Left kidney (tissue), 2 donors: ENCODE results near the gene AGR3. TPM values are rescaled to one million over a fixed set of nuclear protein-coding genes. Genes with fewer than 3 reads are reported as not detected.
"Not testable (repeated sequence)": the region's sequence is repeated elsewhere in the genome, so short reads cannot be mapped to it uniquely, and the experiment has no call there.

Experiments
- DNase-seq: peaks from one replicate; pipeline ENCODE4 v3.0.0-alpha.2; 2013
- polyA plus RNA-seq: library from polyadenylated mRNA; unstranded; fragments of 120-200 nt; gene quantifications from one replicate; pipeline ENCODE4 v1.2.1, GENCODE V29; 2013; ENCODE audit not compliant: insufficient read length

Gene AGR3
- polyA plus RNA-seq, 1 donor: 1.3 TPM

DNA sequence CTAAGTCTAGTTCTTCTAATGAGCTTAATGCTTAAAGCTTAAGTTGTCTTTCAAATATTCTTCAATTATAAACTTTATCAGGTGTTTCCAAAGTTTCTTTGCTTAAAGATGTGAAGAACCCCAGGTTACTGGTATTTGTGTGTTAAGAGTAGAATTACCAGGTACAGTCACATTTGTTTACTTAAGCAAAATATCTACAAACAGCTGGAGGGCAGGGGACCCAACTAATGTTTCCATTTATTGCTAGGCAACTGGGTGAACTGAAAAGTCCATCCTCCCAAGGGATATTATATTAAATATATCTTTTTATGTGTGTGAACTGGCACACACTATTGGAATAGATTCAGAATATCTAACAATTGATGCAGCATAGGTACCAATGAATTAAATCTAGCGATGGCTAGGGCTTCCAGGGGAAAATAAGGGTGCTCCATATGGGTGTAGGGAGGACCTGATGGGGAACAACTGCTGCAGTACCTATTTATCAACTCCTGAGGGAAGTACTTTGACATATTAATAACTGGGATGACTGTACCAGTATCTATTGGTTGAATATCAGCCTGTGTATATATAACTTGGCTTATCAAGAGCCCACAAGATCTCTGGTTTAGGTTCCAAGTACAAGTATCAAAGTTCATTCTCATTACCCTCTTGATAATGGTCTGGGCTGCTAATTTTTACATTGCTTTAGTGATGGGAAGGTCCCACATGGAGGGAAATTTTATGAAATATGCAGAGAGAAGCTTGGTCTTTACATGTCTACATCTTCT is 10.3 kb upstream of the AGR3 start:
- no peak for DNase-seq

DNA sequence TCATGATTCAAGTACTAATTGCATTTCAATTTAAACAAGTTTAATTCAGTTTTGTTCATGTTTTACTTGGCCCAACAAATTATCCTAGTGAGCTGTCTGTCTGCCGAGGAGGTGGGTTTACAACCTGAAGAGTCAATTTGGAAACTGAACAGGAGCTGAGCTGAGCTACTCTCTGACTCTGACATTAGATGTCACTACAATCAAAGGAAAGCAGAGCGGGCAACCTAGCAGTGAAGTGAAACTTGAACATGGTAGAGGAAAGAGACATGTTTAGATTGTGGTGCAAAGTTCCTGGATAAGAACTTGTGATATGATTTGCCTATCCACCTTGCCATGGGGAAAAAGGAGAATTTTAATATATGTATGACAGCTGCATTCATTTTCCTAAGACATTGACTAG is 9.6 kb upstream of the AGR3 start:
- DNase-seq: peak; percentile 40

DNA sequence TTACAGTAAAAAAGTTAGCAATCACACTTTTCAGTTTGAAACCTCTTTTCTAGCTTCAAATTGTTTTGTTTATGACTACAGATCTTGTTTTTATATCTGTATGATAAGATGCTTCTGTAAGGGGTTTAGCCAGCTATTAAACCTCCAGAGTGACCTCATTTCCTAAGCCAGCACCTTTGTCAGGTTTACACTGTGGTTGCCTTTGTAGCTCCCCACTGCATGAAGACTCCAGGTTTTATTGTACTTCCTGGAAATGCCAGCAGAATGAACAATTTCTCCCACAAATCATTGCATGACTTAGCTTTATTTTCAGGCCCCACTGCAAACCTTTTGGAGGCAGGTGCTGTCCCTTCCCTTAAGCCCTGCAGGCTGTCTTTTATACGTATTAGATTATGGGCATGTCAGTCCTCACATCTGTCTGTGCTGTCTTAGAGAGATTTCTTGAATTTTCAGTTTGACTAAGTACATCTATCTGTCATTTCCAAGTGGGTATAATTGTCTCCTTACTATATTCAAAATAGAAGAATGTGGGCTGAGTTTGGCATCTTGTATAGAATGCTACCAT is 8.2 kb upstream of the AGR3 start:
- no peak for DNase-seq

DNA sequence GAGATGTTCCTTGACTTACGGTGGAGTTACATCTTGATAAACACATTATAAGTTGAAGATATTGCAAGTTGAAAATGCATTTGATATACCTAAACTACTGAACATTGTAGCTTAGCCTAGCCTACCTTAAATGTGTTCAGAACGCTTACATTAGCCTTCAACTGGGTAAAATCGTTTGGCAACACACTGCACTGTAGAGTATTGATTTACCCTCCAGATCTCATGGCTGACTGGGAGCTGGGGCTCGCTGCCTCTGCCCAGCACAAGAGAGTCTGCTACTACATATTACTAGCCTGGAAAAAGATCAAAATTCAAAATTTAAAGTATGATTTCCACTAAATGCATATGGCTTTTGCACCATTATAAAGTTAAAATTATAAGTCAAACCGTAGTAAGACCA is 7.5 kb upstream of the AGR3 start:
- DNase-seq: no peak

DNA sequence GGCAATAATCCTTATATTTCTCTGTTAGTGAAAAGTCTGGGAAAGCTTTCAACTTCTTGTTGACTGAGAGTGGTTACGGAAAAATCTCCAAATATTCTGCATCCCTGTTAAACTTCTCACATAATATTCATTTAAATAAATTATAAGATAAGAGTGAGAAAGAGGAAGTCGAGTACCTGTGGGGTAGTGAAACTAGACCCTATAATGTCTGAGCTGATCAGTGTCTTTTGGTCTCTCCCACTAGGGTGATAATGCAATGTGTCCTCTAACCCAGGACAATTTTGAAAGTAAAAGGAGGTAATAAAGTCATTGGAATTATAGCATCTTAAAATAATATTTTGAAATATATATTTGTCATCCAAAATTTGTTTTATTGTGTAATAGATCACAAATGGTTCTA is 2.1 kb upstream of the AGR3 start:
- DNase-seq: no peak

DNA sequence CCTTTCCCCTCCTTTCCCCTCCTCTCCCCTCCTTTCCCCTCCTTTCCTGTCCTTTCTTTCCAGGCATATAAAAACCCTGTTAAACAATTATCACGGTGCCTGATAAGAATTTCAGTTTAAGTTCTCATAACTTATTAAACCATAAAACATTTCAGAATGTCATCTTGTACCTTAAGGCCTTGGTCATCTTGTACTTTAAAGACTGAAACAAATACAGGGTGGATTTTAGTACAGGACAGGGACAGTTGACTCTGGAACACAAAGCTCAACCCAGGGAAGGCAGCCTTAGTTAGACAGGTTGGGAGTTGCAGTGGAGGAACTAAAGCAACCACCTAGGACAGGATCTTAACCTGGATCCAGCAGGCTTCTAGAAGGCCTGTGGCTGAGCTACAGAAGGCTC is 1.2 kb downstream of the AGR3 start:
- no peak for DNase-seq

DNA sequence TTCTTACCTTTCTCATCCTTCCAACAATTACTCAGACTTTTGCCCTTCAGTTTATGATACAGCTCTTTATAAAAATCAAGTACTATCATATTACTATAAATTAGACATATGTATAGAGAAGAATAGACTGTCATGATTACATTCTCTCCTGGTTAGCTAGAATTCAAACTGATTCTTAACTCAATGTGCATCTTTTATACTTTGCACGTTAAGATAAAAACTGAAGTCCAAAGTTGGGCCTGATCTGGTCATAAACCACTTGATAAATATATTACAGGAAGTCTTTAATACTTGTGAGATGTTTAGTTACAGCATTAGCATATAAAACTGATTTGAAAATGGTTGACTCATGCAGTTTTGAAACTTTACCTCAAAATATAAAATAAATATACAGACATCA is 2.6 kb downstream of the AGR3 start:
- no peak for DNase-seq

DNA sequence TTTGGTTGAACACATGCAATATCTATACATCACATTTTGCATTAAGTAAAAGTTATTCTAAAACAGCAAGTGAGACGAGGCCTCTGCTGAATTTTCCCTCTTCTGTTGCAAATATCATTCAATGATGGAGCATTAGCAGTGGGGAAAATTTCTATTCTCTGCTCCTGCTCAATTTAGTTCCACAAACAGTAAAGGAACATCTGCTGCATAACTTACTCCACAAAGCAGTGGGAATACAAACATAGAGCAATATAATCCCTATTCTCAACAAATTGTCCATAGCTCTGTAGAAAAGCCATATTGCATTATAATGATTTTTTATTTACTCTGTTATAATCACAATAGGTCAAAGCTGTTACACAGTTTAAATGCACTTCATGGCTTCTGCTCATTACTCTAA is 5.9 kb downstream of the AGR3 start:
- DNase-seq: no peak

DNA sequence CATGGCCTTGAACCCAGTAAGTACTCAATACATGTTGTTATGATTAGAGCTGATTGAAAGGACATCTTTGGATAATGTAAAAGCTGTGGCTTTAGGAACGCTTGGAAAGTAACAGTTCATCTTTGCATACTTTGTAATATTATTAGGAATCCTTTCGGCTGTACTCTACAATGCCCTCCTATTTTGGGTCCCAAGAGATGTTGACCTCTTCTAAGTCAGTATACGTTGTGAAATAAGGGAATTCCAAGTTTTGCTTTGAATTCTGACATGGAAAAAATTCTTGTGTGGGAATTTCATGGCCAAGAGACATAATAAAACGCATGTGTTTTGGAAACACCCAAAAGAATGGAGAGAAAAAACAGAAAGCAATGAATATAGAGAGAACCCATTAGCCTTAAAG is 7.7 kb downstream of the AGR3 start:
- DNase-seq: no peak

DNA sequence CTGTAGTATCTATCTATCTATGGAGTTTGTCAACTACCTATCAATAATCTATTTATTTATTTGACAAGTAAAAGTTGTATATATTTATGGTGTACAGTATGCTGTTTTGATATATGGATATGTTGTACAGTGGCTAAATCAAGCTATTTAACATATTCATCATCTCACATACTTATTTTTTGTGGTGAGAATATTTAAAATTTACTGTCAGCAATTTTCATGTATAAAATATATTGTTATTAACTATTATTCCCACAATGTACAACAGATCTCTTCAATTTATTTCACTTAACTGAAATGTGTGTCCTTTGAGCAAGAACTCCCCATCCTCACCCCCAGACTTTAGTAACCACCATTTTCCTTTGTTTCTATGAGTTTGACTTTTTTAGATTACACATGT is 14.5 kb downstream of the AGR3 start:
- no peak for DNase-seq

DNA sequence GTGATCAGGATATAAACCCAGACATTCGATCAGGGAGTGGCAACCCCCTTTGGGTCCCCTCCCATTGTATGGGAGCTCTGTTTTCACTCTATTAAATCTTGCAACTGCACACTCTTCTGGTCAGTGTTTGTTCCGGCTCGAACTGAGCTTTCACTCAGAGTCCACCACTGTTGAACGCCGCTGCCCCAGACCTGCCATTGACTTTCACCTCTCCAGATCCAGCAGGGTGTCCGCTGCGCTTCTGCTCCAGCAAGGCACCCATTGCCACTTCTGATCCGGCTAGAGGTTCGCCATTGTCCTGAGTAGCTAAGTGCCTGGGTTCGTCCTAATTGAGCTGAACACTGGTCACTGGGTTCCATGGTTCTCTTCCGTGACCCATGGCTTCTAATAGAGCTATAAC is 28.6 kb downstream of the AGR3 start:
- not testable (repeated sequence) for DNase-seq

DNA sequence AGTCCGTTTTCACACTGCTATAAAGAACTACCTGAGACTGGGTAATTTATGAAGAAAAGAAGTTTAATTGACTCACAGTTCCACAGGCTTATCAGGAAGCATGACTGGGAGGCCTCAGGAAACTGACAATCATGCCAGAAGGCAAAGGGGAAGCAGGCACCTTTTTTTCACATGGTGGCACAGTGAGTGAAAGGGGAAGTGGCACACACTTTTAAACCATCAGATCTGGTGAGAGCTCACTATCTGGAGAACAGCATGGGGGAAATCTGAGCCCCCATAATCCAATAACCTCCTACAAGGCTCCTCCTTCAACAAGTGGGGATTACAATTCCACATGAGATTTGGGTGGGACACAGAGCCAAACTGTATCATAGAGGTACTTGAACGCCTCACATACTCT is 30.0 kb downstream of the AGR3 start:
- DNase-seq: no peak

DNA sequence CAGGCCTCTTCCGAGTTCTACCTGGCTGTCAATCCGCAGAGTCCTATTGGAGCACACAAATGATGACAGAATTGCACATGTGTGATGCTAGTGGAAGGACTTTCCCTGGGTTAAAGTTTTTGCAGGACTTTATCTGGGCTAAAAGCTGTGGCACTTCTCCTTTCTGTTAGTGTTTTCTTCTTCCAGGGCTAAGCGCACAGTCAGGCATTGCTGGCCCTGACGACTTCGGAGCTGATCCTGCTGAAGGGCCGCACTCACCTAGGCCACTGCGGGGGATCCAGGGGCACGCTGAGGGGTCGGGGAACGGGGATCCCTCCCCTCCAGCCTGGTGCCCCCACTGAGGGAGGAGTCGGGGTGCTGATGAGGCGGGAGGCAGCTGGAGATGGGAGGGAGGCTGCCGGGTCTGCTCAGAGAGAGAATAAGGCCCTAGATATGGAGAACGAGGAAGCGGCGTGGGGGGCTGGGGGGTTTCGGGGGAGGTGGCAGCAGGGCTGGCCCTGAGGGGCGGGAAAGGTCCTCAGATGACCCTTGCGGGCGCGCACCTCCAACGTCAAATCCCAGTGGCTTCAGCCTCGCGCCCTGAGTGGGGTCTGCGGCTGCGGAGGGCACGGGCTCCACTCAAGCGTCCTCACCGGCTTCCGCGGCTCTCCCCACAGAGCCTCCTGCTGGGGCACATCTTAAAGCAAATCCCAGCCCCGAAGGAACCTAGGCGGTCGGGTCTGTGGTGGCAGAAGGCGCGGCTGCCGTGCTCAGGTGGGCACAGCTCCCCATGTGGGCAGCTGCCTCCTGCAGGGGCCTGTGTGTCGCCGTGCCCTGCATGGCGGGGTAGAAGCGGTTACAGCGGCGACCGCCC is 30.9 kb downstream of the AGR3 start:
- no peak for DNase-seq

DNA sequence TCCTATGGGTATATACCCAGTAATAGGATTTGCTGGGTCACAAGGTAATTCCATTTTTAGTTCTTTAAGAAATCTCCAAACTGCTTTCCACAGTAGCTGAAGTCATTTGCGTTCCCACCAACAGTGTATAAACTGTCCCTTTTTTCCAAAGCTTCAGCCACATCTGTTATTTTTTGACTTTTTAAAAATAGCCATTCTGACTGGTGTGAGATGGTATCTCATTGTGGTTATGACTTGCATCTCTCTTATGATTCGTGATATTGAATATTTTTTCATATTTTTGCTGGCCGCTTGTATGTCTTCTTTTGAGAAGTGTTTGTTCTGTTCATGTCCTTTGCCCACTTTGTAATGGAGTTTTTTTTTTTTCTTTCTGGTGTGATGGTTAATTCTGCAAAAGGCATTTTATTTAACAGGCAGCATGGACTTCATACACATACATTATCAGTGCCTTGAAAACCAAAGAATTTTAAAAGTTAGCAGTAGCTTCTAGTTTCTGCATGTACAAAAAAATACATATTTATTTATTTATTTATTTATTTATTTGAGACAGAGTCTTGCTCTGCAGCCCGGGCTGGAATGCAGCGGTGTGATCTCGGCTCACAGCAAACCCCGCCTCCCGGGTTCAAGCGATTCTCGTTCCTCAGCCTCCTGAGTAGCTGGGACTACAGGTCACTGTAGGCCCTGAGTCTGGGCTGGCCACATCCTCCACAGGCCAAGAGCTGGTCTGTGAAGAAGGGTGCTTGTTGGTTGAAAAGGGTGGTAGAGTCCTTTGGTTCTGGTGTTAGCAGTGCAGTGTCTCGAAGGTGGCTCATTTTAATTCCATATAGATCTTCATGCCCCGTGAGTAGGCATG is 32.3 kb downstream of the AGR3 start:
- no peak for DNase-seq

DNA sequence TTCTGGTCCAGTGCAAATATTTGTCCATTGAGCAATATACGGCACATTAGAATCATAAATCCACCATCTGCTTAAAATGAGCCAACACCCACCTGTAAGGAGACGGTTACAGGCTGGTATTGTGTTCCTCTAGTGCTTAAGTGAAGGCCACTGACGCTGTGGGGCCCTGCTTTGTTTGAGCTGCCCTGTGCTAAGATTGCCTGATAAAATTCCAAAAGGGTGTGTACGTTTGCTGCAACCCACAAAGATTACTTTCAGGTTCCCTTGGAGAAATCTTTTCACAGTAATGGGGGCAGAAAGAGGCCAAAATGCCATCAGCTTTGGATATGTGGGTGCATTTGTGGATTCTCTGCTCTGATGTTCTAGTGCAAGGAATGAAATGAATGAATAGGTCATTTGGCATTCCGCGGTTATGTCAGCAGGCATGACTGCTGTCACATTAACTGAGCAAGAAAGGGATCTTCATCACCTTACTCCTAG is 34.4 kb downstream of the AGR3 start:
- peak; percentile 12 for DNase-seq

DNA sequence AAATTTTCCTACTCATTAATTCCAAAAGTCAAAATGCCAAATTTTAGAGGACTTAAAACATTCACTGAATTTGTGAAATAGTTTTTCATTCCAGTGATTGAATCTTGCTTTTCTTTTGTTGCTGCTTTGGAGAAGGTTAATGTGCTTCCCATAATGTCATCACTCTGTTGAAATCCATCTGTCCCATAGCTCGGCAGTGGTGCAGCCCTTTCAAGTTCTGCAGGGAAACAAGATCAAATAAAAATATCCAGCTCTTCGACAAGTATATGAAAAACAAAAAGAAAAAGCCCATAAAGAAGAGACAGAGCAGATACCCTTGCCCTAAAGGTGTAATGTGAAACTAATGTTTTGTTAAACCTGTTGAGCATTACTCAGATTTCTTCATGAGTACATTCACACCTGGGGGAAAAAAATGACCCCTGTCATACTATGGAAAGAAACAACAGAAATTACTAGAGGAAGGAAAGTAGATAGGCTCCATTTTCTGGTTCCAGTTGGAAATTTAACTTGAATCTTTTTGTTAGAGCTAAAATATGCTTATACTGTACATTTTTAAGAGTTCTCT is 35.1 kb downstream of the AGR3 start:
- peak; percentile 24 for DNase-seq

DNA sequence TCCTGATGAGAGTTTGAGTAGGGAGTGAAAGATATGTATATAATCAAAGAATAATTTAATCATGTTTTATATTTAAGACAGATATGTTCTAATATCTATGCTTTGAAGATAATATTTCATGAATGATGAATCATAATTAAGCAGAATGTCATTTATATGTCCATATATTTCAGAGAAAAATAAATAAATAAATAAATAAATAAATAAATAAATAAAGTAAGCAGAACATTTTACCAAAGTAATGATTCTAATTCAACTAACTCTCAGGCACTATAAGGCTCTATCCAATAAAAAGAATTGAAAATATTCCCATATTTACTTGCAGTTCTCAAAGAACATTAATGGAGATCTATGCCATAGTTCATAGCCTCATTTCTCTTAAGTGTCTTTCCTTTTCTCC is 36.0 kb downstream of the AGR3 start:
- no peak for DNase-seq

DNA sequence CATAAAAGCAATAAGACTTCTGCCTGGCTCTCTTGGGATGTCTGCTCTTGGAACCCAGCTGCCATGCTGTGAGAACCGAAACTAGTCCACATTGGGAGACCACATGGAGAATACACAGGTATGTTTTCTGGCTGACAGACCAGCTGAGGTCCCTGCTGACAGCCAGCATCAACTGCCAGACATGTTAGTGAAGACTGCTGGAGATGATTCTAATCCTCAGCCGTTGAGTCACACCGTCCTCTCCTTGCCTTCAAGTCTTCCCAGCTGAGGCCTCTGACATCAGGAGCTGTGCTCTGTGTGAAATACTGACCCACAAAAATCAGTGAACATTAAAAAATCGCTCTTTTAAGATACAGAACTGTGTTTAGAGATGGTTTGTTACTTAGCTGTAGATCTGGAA is 40.1 kb downstream of the AGR3 start:
- DNase-seq: no peak

DNA sequence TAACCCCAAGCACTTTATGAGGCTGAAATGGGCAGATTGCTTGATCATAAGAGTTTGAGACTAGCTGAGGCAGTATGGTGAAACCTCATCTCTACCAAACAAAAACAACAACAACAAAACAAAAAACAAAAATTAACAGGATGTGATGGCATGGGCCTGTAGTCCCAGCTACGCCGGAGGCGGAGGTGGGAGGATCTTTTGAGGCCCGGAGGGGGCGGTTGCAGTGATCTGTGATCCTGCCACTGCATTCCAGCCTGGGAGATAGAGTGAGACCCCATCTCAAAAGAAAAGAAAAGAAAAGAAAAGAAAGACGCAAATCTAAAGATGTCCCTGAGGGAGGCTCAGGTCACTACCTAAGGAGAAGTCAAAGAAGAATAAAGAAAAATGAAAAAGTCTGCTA is 41.7 kb downstream of the AGR3 start:
- DNase-seq: no peak

DNA sequence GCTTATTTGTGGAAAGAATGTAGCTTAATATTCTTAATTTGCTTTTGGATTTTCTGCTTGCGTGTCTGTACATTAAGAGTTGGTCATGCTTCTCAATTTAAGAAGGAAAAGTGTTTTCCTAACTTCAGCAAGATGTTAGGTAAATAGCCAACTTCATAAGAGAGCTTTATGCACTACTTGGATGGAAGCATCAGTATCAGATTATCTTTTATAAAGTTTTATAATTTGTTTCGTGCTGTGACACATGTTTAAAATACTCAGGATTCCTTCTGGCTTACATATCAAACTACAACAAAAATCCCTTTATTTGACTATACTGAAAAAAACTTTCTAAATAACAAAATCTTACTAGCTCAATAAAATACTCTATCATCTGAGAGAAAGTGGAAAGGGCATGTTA is 42.1 kb downstream of the AGR3 start:
- no peak for DNase-seq

DNA sequence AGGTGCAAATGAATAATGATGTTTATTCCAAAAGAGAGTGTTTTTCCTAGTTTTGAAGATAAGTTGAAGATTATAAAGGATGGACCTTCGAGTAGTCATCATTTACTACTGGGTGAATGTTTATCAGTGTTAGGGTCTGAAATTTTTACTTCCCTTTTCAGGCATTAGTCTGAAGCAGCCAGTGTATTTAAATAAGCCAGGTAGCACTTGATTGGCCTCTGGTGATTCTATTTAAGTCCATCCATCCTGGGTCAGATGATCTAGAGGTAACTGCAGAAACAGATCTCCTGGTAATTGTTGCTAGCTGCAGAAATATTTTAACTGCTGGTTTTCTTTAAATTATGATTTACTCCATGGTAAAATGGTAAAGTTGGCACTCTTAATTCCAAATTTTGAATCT is 42.9 kb downstream of the AGR3 start:
- no peak for DNase-seq

DNA sequence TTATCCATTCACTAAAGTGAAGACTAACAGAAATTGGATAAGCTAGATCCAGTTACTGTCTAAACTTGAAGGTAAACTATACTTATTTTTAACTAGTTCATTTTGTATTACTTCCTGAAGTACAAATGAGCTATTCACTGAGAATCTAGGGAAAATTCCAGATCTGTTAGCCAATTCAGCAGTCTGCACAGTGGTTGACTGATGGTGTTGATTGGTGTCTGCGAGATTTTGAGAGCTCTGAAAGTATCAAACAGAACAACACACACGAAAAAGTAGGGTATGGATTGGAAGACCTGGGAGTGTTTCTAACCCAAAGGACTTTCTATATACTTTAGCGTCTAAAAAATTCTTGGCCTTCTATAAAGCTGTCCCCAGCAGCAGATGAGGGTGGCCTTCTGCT is 43.4 kb downstream of the AGR3 start:
- no peak for DNase-seq
